PFSK-1 (cell line): ENCODE results near the gene SALL3.

ENCODE experiments used
- FOXP2 ChIP-seq: optimal IDR thresholded peaks from 2 replicates; pipeline ENCODE3; 2011; ENCODE audit warnings: borderline replicate concordance, control low read depth, inconsistent platforms; ENCODE audit not compliant: insufficient read depth; ENCODE audit errors: extremely low read length, extremely low read depth
- POLR2AphosphoS5 ChIP-seq: IDR thresholded peaks from 2 replicates; pipeline ENCODE4 v1.6.1; 2012; ENCODE audit warnings: low read depth, mild to moderate bottlenecking, control low read depth, low read length, moderate library complexity
- SIN3A ChIP-seq: IDR thresholded peaks from 2 replicates; pipeline ENCODE4 v1.6.1; 2012; ENCODE audit warnings: mild to moderate bottlenecking, low read length, moderate library complexity, borderline replicate concordance; ENCODE audit not compliant: insufficient read depth
- TAF1 ChIP-seq: IDR thresholded peaks from 2 replicates; pipeline ENCODE4 v1.6.1; 2012; ENCODE audit warnings: low read length, control low read depth, borderline replicate concordance; ENCODE audit not compliant: insufficient read depth
- TF ChIP-seq, protein P1 (sequence below), 2 experiments: IDR thresholded peaks; 2 replicates each; pipeline versions ENCODE4 v1.6.1 to v1.8.0; 2011 to 2012; ENCODE audit warnings: low read depth in 2 of 2, low read length in 2 of 2, control low read depth in 1 of 2, inconsistent platforms in 1 of 2, mild to moderate bottlenecking in 1 of 2, moderate library complexity in 1 of 2; ENCODE audit not compliant: insufficient read depth in 1 of 2

Gene SALL3

DNA sequence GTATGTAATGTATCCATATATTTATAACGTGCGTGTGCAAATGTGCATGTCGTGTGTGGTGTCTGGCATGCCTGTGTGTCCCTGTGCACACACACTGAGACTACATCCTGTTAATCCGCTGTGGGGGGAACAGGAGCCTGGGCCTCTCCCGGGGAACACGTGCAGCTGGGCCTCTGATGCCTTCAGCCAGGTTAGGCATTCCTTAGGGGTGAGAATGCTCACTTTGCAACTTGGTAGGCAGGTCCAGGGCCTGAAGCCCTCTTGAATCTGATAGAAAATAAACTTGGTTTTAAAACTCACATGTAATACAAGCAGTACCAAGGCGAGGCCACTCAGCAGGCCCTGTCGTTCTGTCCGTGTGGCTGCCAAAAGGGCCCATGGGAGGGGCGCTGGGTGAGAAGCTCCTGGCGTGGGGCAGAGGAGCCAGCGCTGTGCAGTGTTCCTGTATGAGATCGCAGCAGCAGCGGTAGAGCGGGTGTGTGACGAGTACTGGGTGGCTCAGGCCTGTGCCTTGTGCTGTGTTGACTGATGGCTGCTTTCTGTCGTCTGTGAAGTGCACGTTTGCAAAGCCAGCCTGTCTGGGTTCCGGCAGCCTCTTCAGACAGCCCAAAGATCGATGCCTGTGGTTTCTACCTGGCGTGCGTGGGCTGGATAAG lies 16.2 kb downstream of the SALL3 start:
- TF ChIP-seq FOXP2 (no peak), POLR2AphosphoS5 (no peak), TAF1 (no peak), SIN3A (no peak)
- TF ChIP-seq, protein P1, sequence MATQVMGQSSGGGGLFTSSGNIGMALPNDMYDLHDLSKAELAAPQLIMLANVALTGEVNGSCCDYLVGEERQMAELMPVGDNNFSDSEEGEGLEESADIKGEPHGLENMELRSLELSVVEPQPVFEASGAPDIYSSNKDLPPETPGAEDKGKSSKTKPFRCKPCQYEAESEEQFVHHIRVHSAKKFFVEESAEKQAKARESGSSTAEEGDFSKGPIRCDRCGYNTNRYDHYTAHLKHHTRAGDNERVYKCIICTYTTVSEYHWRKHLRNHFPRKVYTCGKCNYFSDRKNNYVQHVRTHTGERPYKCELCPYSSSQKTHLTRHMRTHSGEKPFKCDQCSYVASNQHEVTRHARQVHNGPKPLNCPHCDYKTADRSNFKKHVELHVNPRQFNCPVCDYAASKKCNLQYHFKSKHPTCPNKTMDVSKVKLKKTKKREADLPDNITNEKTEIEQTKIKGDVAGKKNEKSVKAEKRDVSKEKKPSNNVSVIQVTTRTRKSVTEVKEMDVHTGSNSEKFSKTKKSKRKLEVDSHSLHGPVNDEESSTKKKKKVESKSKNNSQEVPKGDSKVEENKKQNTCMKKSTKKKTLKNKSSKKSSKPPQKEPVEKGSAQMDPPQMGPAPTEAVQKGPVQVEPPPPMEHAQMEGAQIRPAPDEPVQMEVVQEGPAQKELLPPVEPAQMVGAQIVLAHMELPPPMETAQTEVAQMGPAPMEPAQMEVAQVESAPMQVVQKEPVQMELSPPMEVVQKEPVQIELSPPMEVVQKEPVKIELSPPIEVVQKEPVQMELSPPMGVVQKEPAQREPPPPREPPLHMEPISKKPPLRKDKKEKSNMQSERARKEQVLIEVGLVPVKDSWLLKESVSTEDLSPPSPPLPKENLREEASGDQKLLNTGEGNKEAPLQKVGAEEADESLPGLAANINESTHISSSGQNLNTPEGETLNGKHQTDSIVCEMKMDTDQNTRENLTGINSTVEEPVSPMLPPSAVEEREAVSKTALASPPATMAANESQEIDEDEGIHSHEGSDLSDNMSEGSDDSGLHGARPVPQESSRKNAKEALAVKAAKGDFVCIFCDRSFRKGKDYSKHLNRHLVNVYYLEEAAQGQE (IDR thresholded peaks at IDR 0.05; ENCODE audit: insufficient read depth in 1 of 2, low read depth in 2 of 2, low read length in 2 of 2): no peak

DNA sequence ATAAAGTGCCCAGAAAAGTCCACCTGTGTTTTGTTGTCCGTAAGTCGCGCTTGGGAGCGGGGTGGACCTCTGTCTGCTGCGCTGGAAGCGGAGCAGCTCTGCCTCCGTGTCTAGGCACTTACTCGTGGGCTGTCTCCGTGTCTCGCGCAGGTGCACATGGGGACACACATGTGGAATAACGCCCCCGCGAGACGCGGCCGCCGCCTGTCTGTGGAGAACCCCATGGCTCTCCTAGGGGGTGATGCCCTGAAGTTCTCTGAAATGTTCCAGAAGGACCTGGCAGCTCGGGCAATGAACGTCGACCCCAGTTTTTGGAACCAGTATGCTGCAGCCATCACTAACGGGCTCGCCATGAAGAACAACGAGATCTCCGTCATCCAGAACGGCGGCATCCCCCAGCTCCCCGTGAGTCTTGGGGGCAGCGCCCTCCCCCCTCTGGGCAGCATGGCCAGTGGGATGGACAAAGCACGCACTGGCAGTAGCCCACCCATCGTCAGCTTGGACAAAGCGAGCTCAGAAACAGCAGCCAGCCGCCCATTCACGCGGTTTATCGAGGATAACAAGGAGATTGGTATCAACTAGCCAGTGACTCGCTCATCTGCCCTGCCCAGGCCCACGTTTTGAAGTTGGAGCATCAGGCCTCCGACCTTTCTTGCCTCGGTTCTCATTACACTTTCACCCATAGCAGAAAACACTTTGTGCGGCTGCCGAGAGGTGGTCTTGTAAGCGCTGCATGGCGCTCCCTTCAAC lies 17.3 kb downstream of the SALL3 start:
- TF ChIP-seq SIN3A (no peak), FOXP2 (no peak)

DNA sequence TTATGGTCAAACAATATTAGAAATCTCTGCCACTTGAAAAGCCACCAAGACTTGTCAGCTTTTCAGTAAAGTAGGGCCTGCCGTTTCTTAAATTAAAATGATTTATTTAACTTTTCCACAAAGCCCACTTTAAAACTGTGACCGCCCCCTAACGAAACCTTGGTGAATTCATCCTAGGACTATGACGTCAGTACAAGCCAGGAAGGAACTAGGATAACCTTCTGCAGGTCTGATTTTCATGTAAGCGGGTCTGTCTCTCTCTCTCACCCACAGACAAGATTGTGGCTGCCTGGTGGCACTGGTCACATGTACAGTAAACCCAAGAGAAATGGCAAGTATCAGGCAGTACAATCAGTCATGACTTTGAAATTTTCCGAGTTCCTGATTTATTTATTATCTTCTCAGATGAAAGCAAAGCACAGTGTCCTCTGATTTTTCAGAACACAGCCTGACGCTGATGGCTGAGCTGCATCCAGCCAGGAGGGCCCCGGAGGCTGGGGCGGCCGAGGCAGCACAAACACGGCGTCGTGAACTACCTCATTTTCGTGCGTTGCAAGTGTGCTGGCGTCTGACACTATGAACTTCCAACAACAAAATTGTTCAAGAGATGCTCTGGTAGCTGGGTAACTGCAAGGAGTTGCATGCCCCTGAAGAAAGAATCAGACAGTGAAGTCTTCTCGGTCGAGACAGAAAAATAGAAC lies 18.9 kb downstream of the SALL3 start:
- TF ChIP-seq, protein P1 (IDR thresholded peaks at IDR 0.05; ENCODE audit: insufficient read depth in 1 of 2, low read depth in 2 of 2, low read length in 2 of 2): no peak
- TF ChIP-seq POLR2AphosphoS5: no peak
- no peak for TF ChIP-seq SIN3A
- TF ChIP-seq TAF1: no peak
- TF ChIP-seq FOXP2: no peak

DNA sequence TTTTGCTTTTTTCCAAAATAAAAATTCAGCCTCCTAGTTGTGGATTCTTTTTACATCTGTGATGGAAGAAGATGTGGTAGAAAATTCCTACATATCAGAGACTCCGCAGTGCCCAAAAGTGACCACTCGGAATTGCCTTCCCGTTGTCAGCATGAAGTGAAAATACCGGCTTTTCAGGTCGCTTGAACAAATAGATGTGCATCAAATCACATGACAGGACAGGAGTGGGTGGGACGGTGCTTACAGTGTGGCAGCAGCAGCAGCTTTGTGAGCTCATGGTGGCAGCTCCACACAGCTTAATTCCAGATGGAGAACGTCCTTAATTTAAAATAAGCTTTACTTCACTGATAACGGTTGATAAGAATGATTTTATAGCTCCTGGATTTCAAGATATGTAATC lies 20.3 kb downstream of the SALL3 start:
- TF ChIP-seq, protein P1 (IDR thresholded peaks at IDR 0.05; ENCODE audit: insufficient read depth in 1 of 2, low read depth in 2 of 2, low read length in 2 of 2): no peak
- TF ChIP-seq TAF1: no peak

DNA sequence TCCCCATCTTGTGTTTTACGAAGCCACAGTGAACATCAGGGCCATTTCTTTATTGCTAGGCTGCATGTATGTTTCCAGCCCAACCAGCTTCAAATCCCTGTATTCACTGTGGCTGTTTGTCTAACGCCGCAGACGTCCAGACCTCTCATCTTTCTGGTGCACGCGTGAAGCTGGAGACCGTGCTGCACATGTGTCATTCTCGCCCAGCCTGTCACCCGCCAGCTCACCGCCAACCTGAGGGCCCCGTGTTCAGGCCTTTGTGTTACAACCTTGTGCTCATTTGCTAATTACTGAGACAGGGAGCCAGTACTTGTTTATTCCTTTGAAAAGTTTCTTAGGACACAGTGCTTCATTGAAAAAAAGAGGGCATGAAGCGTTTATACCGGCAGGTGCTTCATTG lies 21.4 kb downstream of the SALL3 start:
- TF ChIP-seq TAF1: no peak
- no peak for TF ChIP-seq FOXP2
- no peak for TF ChIP-seq POLR2AphosphoS5
- TF ChIP-seq, protein P1 (IDR thresholded peaks at IDR 0.05; ENCODE audit: insufficient read depth in 1 of 2, low read depth in 2 of 2, low read length in 2 of 2): no peak
- no peak for TF ChIP-seq SIN3A
